ENCODE data around the gene EXOC4.

EXOC4 gene

GRCh38 chr7:133706016-133706415, 453.1 kb downstream of the EXOC4 start:
- no peak for DNase-seq (ENCODE audit: low read depth)

- DNase-seq (ENCODE audit: low read depth): no peak
Observed at GRCh38 chr7:133709036-133709880, 456.4 kb downstream of the EXOC4 start.

GRCh38 chr7:133712544-133712943, 459.7 kb downstream of the EXOC4 start:
- DNase-seq (ENCODE audit: low read depth): no peak

GRCh38 chr7:133714654-133715053, 461.8 kb downstream of the EXOC4 start:
- DNase-seq (ENCODE audit: low read depth): no peak

- no peak for DNase-seq (ENCODE audit: low read depth)
Observed at GRCh38 chr7:133718131-133718530, 465.3 kb downstream of the EXOC4 start.

GRCh38 chr7:133723044-133723443, 470.2 kb downstream of the EXOC4 start:
- DNase-seq (ENCODE audit: low read depth): no peak

- no peak for DNase-seq (ENCODE audit: low read depth)
Observed at GRCh38 chr7:133724148-133724547, 471.3 kb downstream of the EXOC4 start.

- no peak for DNase-seq (ENCODE audit: low read depth)
Observed at GRCh38 chr7:133724694-133725093, 471.8 kb downstream of the EXOC4 start.

- DNase-seq (ENCODE audit: low read depth): no peak
Observed at GRCh38 chr7:133727476-133728214, 474.8 kb downstream of the EXOC4 start.

- no peak for DNase-seq (ENCODE audit: low read depth)
Observed at GRCh38 chr7:133730360-133730759, 477.5 kb downstream of the EXOC4 start.

- DNase-seq (ENCODE audit: low read depth): no peak
Observed at GRCh38 chr7:133733401-133733800, 480.5 kb downstream of the EXOC4 start.

GRCh38 chr7:133735222-133735621, 482.3 kb downstream of the EXOC4 start:
- no peak for DNase-seq (ENCODE audit: low read depth)

- no peak for DNase-seq (ENCODE audit: low read depth)
Observed at GRCh38 chr7:133739817-133740216, 486.9 kb downstream of the EXOC4 start.

- no peak for DNase-seq (ENCODE audit: low read depth)
Observed at GRCh38 chr7:133741078-133741477, 488.2 kb downstream of the EXOC4 start.

GRCh38 chr7:133741703-133742102, 488.8 kb downstream of the EXOC4 start:
- no peak for DNase-seq (ENCODE audit: low read depth)

GRCh38 chr7:133742709-133743538, 490.0 kb downstream of the EXOC4 start:
- peak; percentile 4 for DNase-seq (ENCODE audit: low read depth)

GRCh38 chr7:133744451-133744850, 491.6 kb downstream of the EXOC4 start:
- no peak for DNase-seq (ENCODE audit: low read depth)

- DNase-seq (ENCODE audit: low read depth): no peak
Observed at GRCh38 chr7:133746305-133746704, 493.4 kb downstream of the EXOC4 start.

- DNase-seq (ENCODE audit: low read depth): no peak
Observed at GRCh38 chr7:133746847-133747246, 494.0 kb downstream of the EXOC4 start.

GRCh38 chr7:133748443-133749407, 495.8 kb downstream of the EXOC4 start:
- DNase-seq (ENCODE audit: low read depth): no peak

GRCh38 chr7:133750287-133750686, 497.4 kb downstream of the EXOC4 start:
- no peak for DNase-seq (ENCODE audit: low read depth)
